GM19238 (cell line): Measurements from ENCODE around the gene LY6G6F.

Source experiments
- DNase-seq: peaks from one replicate; pipeline ENCODE4 v3.0.0; 2011; ENCODE audit warnings: low spot score; ENCODE audit not compliant: insufficient read length

Gene LY6G6F, protein sequence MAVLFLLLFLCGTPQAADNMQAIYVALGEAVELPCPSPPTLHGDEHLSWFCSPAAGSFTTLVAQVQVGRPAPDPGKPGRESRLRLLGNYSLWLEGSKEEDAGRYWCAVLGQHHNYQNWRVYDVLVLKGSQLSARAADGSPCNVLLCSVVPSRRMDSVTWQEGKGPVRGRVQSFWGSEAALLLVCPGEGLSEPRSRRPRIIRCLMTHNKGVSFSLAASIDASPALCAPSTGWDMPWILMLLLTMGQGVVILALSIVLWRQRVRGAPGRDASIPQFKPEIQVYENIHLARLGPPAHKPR

DNA sequence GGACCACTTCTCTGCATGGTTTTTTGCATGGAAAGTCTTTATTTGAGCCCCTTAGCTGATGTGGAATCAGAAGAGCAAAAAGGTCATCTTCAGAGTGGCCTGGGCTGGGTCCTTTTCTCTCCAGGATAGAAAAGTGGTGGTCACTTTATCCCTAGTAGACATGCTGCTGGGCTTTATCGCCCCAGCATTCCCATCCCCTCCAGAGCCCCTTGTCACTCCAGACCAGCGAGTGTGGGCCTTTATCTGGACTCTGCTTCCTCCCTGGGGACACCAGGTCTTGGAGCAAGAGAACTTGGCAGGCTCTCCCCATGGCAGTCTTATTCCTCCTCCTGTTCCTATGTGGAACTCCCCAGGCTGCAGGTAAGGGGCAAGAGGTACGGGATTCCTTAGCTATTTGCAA is at the start of gene LY6G6F:
LY6G6F (plus strand) TSS at position 268 of the 400 bp plus-strand sequence; CDS start at position 309, 41 bp downstream.
- no peak for DNase-seq

DNA sequence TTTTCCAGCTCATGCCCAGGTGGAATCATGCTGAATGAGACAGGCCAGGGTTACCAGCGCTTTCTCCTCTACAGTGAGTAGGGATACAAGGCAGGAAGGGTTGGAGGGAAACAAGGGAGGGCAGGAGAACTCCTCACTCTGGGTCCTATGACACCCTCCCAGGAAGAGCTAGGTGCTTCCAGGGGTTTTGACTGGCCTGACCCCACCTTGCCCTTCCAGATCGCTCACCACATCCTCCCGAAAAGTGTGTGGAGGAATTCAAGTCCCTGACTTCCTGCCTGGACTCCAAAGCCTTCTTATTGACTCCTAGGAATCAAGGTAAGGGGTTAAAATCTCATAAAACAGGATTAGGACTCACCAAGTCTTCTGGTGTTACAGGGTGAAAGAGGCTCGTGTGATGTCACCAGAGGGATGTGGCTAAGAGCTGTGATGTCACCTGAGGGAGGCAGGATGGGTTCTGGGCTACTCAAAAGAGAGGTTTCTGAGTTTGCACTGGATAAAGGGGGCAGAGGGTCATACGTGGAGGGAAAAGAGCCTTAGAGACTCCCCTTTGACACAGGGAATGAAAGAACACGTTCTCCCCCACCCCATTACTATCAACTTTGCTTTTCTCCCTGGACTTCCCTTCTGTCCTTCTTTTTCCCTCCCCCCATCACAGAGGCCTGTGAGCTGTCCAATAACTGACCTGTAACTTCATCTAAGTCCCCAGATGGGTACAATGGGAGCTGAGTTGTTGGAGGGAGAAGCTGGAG is 49.1 kb upstream of the LY6G6F start:
- no peak for DNase-seq

DNA sequence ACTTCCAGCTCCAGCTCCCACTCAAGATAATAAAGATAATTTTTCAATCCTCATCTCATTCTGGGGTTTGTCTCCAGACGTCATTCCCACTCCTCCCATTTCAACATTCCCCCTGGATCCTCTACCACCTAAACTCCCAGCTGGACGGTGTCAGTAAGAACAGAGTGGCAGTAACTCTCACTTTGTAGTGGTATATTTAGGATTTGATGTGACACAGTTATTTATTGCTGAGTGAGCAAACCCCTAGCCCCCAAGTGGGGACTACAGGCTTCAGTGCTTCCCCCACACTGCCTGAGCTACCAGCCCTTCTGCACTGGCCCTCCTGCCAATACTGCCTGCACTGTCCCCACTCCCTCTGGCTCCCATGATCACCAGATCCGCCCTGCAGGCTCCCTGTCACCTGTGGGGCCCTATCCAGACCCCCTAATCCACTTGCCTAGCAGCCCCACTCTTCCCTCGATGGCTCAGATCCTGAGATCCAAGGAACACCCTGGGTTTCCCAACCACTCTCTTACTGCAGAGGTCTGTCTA is 48.4 kb upstream of the LY6G6F start:
- no peak for DNase-seq

DNA sequence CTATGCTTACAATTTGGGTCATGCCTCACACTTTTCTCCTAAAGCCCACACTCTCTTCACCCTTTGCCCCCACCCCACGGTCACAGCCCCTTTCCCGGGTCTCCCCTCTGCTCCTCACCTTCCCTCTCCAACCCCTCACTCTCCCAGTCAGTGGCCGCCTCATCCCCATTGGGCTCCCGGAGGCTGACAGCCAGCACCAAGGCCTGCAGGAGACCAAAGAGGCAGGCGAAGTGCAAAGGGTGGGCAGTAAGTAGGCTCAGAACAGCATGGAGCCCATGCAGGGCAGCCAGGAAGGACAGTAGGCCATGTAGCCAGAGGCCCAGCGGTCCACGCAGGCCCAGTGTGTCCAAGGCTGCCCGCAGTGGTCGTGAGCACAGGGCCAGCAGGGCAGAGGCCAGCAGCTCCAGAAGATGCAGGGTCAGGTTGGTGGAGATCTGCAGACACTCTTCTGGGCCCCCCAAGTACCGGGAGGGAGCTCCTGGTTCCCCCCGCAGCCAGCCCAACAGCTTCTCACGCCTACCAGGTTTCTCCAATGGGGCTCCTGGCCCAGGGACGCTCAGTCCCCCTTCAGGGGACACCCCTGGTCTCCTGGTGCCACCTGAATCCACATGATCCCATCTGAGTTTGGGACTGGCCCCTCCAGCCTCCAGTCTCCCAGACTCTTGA is 47.5 kb upstream of the LY6G6F start:
- no peak for DNase-seq

DNA sequence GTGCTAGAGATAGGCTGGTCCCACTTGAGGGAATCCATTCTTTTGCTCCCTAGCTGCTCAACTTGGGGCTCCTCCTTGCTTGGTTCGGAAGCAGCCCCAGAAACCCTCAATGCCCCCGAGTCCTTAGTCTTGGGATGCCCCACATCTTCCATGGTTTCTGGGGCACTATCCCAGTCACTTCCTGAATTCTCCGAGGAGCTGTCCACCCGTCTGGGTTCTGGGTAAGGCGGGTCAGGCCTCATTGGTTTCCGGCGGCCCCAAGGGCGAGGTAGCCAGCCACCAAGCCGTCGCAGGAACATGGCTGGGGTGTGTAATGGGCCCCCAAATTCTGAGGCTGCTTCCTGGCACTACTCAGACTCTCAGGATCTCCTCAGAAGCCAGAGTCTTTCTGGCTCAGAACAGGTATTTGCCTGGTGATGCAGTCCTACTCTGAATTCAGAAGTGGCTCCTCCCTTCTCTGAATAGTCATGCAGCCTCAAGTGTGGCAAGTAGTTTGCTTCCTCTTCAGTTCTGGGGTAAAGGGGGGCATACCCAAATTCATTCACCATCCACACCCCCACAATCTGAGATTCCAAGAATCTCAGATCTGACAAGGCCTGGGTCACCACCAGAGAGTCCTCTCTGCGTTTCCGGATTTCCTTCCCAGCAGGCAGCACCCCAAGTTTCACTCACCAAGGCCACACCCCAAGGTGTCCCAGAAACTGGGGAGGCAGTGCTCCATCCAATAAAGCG is 46.9 kb upstream of the LY6G6F start:
- DNase-seq = no peak

DNA sequence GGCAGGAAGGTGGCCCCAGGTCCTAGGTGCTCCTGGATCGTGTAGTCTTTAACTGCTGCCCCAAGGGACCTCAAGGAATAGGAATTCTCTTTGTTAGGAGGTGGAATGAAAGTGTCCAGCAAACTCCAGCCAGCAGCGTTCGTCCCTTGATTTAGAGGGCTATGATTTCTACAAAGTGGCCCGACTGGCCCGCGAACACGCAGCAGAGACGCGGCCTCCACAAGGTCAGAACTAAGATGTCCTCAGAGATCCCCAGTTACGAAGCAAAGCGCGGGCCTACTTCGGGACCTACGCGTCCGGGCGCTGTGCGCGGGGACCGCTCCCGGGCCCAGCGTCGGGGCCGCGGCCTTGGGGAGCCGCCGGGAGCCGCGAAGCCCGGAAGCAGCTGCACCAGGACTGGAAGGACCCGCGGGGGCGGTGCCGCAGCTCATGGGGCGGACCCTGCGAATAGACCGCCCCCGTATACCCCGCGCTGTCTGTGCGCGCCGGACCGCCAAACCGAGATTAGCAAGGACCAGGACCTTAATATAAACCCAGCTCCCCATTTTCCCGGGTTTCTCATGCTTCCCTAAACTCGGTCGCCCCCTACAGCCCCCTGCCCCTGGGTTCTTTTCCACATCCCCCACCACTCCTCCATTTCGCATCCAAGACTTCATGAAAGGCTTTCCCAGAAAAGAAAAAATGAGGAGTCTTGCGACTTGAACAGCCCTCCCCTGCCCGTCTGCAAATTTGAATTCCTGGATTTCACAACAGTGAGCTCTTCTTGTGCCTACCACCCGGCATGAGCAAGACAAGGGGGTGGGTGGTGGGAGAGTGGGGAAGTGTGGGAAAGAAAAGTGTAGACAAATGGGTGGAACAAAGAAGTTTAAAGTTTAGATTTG is 46.0 kb upstream of the LY6G6F start, which contains the start of gene C6orf47:
C6orf47 (minus strand) TSS at position 398 of the 881 bp plus-strand sequence. CDS start 831 bp downstream, outside the sequence.
- DNase-seq = peak; percentile 77

DNA sequence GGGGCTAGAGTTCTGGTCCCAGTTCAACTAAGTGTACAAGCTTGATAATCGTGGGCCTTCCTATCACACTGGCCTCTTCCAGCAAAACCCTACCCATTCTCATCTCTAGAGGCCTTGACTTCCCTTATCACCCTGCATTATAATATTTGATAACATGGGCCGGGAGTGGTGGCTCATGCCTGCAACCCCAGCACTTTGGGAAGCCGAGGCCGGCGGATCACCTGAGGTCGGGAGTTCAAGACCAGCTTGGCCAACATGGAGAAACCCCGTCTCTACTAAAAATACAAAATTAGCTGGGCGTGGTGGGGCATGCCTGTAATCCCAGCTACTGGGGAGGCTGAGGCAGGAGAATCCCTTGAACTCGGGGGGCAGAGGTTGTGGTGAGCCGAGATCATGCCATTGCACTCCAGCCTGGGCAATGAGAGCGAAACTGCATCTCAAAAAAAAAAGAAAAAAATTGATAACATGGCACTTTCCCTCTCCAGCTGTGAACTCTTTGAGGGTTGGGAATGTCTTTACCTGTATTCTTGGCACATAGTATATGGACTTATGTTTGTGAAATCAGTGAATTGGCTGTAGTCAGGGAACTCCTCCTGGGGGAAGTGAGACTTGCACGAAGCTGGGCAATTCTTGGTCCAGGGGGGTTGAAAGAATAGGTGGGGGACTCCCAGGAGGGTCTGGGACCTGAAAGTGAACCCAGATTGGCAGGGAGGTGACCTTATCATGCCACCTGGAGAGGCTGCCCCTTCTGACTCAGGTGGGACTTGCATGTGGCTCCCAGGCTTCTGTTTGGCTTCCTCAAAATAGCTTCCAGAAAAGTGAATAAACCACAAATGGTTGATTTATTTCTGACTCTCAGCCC is 45.2 kb upstream of the LY6G6F start:
- DNase-seq = peak; percentile 47

DNA sequence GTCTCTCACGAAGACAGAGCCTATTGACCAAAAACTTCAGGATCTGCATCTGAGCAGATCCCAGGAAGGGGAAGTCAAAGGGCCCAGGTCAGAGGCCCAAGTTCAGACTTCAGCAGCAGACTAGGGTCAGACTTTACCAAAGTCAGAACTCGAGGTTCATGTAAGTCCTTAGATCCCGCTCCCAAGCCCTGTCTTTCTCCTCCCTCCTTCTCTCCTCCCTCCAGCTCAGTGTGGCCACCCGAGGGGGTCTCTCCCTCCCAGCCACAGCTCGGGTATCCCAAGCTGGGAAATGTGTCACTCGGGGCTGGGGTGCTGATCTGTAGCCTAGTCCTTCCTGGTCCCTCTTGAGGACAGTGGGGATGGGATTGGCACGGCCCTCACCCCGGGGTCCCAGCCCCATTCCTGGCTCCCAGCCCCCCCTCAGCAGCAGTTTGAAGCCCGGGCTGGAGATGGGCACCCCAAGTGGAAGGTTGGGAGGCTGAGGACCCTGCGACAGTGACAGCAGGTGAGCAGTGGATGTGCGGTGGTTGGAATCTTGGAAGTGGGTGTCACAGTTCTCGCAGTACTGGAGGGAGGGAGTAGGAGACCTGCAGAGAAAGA is 44.4 kb upstream of the LY6G6F start:
- no peak for DNase-seq

DNA sequence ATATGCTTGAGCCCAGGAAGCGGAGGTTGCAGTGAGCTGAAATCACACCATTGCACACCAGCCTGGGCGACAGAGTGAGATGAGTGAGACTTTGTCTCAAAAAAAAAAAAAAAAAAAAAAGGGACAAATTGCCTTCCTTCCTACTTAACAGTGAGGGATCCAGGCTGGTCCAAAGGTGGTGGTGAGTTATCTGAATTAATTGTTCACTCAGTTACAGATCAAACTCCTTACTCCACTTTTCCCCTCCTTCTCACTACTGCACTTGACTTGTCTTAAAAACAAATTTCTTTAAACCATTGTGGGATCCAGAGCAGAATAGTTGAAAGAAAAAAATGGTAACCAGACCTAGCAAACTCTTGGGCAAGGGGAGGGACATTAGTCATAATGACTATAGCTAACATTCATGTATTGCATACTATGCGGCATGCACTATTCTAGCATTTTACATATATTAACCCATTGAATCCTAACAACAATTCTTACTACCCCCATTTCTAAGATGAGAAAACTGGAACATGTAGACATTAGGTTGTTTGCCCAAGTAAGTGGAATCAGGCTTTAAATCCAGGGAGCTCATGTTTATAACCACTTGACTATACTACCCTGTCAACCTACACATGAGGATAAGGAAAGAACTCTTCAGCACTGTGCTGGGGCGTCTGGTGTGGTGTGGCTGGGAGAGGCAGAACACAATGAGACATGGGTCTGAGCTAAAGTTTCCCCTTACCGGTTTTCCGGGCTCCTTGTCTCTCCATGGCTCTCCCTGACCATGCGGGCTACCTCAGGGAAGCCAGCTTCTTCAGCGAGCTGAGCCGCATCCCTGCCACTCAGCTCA is 43.3 kb upstream of the LY6G6F start:
- no peak for DNase-seq

DNA sequence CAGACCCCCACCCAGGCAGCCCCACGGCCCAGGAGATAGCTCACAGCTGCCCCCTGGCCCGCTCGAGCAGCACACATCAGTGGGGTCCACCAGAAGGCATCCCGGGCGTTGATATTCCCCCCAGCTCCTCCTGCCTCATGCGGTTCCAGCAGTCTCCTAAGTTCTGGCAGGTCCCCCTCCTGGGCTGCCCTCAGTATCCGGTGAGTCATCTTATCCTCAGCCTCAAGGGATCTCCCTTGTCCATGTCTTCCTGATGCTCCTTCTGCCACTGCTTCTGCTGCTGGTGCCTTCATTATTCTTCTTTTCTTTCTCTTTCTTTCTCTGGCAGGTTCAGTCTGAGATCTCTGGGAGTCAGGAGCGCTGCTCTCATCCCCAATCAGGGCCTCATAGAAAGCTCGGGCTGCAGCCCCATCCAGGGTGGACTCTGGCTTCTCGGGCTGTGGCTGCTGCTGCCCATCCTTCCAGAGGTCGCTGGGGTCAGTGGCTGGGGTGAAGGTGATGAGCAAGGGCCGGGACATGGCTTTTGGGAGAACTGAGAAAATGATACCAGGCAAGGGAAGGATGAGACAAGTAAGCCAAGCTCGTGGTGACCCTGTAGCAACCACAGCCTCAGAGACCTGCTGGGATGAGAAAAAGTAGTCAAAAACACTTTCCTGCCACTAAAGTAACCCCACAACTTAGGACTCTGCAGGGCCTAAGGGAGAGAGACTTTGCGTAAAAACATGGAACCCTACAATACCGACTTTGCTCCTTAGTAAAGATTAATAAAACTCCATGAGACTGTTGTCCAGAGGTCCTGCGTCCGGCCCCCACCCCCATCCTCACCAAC is 42.5 kb upstream of the LY6G6F start:
- no peak for DNase-seq

DNA sequence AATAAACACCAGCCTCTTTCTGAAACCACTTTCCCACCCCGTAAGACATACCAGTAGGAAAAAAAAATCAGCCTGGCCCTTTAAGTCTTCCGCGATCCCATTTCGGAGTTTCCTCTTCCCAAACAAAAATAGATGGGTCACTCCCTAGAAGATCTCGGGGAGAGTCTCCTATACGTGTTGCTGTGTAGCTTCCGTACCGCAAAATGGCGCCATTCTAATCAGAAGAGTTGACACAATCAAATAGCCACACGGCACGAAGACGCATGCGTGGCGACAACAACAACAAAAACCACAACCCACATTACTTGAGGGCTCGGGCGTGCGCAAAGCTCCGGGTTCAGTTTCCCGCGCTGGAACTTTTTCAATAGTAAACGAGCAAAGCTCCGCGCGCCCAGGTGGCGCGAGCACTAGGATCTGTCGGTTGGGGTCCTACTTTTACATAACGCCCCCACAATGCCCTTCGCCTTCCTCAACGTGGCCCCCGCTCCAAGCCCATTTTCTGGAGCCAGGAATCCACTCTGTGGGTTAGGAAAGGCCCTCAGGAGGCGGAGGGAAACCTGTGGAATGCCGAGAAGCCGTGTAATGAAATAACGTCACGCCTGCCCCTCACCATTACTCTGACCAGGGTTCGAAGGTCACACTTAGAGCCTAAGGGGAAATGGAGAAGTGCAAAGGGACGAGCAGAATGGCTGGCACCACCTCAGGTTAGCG is 41.7 kb upstream of the LY6G6F start, which contains the start of gene GPANK1:
GPANK1 (minus strand) TSS at position 208 of the 711 bp plus-strand sequence. CDS start 519 bp downstream, outside the sequence.
- peak; percentile 65 for DNase-seq

DNA sequence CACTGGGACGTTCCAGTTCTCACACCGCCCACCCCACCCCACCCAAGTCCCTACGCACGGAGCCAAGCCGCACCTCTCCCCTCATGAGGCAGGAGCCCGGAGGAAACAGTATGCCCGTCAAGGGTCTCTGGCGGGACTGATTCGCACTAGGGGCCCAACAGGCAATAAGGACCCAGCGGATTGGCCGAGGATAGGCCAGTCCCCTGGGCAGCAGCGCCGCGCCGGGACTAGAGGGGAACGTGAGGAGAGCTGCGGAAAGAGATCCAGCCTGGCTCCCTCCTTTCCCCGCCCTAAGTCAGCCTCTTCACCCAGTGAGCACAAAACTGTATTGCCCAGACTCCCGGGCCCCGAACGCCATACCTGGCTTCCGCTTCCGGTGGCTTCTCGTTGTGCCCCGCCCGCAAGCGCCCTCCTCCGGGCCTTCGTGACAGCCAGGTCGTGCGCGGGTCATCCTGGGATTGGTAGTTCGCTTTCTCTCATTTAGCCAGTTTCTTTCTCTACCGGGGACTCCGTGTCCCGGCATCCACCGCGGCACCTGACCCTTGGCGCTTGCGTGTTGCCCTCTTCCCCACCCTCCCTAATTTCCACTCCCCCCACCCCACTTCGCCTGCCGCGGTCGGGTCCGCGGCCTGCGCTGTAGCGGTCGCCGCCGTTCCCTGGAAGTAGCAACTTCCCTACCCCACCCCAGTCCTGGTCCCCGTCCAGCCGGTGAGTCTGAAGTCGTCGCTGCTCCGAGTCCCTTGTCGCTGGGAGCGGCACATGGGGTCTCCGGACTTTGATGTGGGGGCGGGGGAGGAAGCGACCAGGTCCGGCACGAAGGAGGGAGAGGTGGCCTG is 40.9 kb upstream of the LY6G6F start, which contains the start of gene CSNK2B:
CSNK2B (plus strand) TSS at position 580 of the 836 bp plus-strand sequence. CDS start 752 bp downstream, outside the sequence.
- peak; percentile 93 for DNase-seq

DNA sequence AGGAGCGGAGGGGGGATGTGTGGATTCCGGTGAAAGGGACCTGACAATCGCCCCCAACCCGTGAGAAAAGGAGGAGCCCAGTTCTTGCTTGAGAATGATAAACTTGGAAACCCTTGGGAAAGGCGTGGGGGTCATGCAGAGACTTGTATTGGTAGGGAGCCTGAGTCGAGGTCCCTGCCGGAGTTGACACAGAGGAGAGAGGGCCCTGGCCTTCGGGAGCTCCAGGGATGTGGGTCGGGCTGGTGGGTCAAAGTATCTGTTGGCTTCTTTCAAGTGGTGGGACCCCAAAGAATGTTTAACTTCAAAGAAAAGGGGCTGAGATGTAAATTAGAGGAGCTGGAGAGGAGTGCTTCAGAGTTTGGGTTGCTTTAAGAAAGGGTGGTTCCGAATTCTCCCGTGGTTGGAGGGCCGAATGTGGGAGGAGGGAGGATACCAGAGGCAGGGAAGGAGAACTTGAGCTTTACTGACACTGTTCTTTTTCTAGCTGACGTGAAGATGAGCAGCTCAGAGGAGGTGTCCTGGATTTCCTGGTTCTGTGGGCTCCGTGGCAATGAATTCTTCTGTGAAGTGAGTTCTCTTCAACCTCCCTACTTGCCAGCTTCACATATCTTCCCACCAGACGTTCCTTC is 40.2 kb upstream of the LY6G6F start:
- no peak for DNase-seq

DNA sequence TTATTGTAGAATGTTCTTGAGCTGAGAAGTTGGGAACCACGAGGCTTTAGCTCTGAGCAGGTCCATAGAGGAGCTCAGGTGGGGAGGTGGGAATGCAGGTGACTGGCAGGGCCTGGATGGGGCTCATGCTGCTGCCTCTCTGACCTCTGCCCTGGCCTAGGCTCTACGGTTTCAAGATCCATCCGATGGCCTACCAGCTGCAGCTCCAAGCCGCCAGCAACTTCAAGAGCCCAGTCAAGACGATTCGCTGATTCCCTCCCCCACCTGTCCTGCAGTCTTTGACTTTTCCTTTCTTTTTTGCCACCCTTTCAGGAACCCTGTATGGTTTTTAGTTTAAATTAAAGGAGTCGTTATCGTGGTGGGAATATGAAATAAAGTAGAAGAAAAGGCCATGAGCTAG is 37.0 kb upstream of the LY6G6F start, which contains the start of gene LY6G5B:
LY6G5B (plus strand) TSS at position 301 of the 400 bp plus-strand sequence. CDS start 975 bp downstream, outside the sequence.
- DNase-seq = no peak
